Vagina (tissue), 2 donors: ENCODE data around the gene SPATA6. TPM values are rescaled to one million over a fixed set of nuclear protein-coding genes. Genes with fewer than 3 reads are reported as not detected.

Source experiments
- DNase-seq, 2 donors: peaks; one replicate each; pipeline ENCODE4 v3.0.0-alpha.2; 2017; ENCODE audit errors: extremely low spot score in 2 of 2
- H3K27ac ChIP-seq: fragments of 200-600 bp; sonication (generic); one replicate; pipeline ENCODE4 v1.5.1; 2019
- H3K27me3 ChIP-seq: fragments of 200-600 bp; sonication (generic); one replicate; pipeline ENCODE4 v1.5.1; 2019
- H3K36me3 ChIP-seq, 2 donors: fragments of 200-600 bp; sonication (generic); one replicate each; pipeline ENCODE4 v1.5.1; 2017 to 2019
- H3K4me1 ChIP-seq: fragments of 200-600 bp; sonication (generic); one replicate; pipeline ENCODE4 v1.5.1; 2019
- H3K4me3 ChIP-seq, 2 donors: fragments of 200-600 bp; sonication (generic); 1 replicate in 1 of 2; 2 replicates in 1 of 2; pipeline ENCODE4 v1.5.1; 2016 to 2019
- H3K9me3 ChIP-seq: fragments of 200-600 bp; sonication (generic); one replicate; pipeline ENCODE4 v1.5.1; 2019
- POLR2A ChIP-seq, 2 donors: fragments of 450-650 bp; IDR thresholded peaks; one replicate each; pipeline ENCODE4 v1.6.1; 2017; ENCODE audit warnings: antibody characterized with exemption in 2 of 2, mild to moderate bottlenecking in 2 of 2, moderate library complexity in 2 of 2
- POLR2AphosphoS5 ChIP-seq, 2 donors: sonication (generic); formaldehyde crosslinking; IDR thresholded peaks; one replicate each; pipeline ENCODE4 v1.9.0; 2017; ENCODE audit warnings: antibody characterized with exemption in 2 of 2, mild to moderate bottlenecking in 2 of 2, low read depth in 1 of 2; ENCODE audit not compliant: insufficient read depth in 1 of 2
- intact Hi-C: fragments of 100-400 bp; cut with DNase I; formaldehyde crosslinking; loops from one replicate; pipeline ENCODE4 v1.15.1; 2023
- total RNA-seq: library from RNA; depleted of rRNA; stranded (reverse); fragments of >200 nt; gene quantifications from one replicate; pipeline ENCODE4 v1.2.3, GENCODE V29; 2016
- TF ChIP-seq, protein P1 (sequence below), 3 experiments: fragments of 450-650 bp in 2 of 3; fragments of 200-600 bp in 1 of 3; sonication (generic) in 1 of 3; IDR thresholded peaks; one replicate each; pipeline ENCODE4 v1.5.1; 2017 to 2019; ENCODE audit warnings: antibody characterized with exemption in 3 of 3, mild to moderate bottlenecking in 2 of 3, moderate library complexity in 2 of 3

The SPATA6 gene
- total RNA-seq, 1 donor from 2014 or later, result 30.4 TPM

DNA sequence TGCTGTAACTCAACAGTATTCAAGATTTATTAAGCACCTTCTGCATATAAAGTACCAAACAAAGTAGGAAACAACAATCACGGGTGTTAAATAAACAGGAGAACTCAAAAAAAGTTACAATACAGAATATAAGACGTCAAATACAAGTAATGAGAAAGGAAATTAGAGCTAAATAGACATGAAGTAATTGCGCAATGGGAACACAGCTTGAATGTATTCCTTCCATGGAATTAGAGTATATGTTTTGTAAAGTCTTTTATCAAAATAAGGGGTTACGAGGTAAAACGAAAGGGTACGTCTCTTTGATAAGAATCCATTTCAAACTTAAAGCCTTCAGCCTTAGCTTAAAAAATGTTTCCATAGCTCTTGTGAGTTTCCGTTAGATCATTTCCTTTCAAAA is 109.1 kb downstream of the SPATA6 start:
- Histone ChIP-seq H3K9me3 (no peaks in the 10 kb centered on the region), H3K36me3 (no peaks in the 10 kb centered on the region), H3K4me3 (no peak overlapping the region), H3K4me1 (no peaks in the 10 kb centered on the region), H3K27me3 (no peaks in the 10 kb centered on the region), H3K27ac (no peak overlapping the region)
- no peak for TF ChIP-seq POLR2AphosphoS5 (IDR thresholded peaks at IDR 0.05; ENCODE audit: insufficient read depth in 1 of 2, low read depth in 1 of 2)
- TF ChIP-seq POLR2A (IDR thresholded peaks at IDR 0.05), result no peak
- TF ChIP-seq, protein P1, sequence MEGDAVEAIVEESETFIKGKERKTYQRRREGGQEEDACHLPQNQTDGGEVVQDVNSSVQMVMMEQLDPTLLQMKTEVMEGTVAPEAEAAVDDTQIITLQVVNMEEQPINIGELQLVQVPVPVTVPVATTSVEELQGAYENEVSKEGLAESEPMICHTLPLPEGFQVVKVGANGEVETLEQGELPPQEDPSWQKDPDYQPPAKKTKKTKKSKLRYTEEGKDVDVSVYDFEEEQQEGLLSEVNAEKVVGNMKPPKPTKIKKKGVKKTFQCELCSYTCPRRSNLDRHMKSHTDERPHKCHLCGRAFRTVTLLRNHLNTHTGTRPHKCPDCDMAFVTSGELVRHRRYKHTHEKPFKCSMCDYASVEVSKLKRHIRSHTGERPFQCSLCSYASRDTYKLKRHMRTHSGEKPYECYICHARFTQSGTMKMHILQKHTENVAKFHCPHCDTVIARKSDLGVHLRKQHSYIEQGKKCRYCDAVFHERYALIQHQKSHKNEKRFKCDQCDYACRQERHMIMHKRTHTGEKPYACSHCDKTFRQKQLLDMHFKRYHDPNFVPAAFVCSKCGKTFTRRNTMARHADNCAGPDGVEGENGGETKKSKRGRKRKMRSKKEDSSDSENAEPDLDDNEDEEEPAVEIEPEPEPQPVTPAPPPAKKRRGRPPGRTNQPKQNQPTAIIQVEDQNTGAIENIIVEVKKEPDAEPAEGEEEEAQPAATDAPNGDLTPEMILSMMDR (IDR thresholded peaks at IDR 0.05), result no peak
- DNase-seq, result no peak
- intact Hi-C loops, result no loop called here

DNA sequence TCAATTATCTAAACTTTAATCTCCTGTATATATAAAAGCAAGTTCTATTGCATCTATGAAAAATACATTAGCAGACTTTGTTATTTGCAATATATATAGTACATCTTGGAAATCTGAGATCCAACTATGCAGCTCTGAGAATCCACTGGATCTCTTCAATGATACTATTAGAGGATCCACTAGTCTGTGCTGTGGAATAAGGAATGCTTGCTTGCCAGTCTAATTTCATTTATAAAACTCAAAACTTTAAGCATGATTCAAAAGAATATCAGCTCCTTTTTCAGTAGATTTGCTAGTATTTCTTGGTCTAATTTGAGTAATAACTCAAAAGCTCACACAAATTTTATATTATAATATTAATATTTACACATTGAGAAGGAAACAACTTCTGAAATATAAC is 115.1 kb downstream of the SPATA6 start:
- Histone ChIP-seq H3K27me3 (no peaks in the 10 kb centered on the region), H3K27ac (no peak overlapping the region), H3K9me3 (no peaks in the 10 kb centered on the region), H3K4me3 (no peak overlapping the region), H3K4me1 (no peaks in the 10 kb centered on the region), H3K36me3 (no peaks in the 10 kb centered on the region)
- intact Hi-C loops, result no loop called here
- TF ChIP-seq POLR2A (IDR thresholded peaks at IDR 0.05) (no peak), POLR2AphosphoS5 (IDR thresholded peaks at IDR 0.05; ENCODE audit: insufficient read depth in 1 of 2, low read depth in 1 of 2) (no peak)
- TF ChIP-seq, protein P1 (IDR thresholded peaks at IDR 0.05), result no peak
- DNase-seq, result no peak

DNA sequence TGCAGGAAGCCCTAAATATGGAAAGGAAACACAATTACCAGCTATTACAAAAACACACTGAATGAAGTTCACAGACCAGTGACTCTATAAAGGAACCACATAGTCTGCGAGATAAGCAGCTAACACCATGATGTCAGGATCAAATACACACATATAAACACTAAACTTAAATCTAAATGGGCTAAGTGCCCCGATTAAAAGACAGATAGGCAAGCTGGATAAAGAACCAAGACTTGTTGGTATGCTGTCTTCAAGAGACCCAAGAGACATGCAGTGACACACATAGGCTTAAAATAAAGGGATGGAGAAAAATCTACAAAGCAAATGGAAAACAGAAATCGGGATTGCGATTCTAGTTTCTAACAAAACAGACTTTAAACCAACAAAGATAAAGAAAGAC is 127.6 kb downstream of the SPATA6 start:
- Histone ChIP-seq H3K9me3 (peaks cover 8% of the 10 kb centered on the region), H3K4me1 (no peaks in the 10 kb centered on the region), H3K4me3 (no peak overlapping the region), H3K27me3 (no peaks in the 10 kb centered on the region), H3K27ac (no peak overlapping the region), H3K36me3 (no peaks in the 10 kb centered on the region)
- TF ChIP-seq, protein P1 (IDR thresholded peaks at IDR 0.05), result no peak
- no peak for TF ChIP-seq POLR2AphosphoS5 (IDR thresholded peaks at IDR 0.05; ENCODE audit: insufficient read depth in 1 of 2, low read depth in 1 of 2)
- no peak for TF ChIP-seq POLR2A (IDR thresholded peaks at IDR 0.05)
- intact Hi-C loops, result no loop called here
- no peak for DNase-seq

DNA sequence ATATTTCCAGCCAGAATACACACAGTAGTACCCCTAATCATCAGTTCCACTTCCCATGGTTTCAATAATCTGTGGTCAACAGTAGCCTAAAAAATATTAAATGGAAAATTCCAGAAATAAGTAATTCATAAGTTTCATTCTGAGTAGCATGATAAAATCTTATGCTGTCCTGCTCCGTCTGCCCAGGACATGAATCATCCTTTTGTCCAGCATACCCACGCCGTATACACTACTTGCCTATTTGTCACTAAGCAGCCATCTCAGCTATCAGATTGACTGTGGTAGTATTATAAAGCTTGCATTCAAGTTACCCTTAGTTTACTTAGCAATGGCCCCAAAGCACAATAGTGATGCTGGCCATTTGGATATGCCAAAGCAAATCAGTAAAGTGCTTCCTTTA is 130.8 kb downstream of the SPATA6 start:
- Histone ChIP-seq H3K4me1 (no peaks in the 10 kb centered on the region), H3K4me3 (no peak overlapping the region), H3K27me3 (no peaks in the 10 kb centered on the region), H3K36me3 (no peaks in the 10 kb centered on the region), H3K27ac (no peak overlapping the region), H3K9me3 (peaks cover 8% of the 10 kb centered on the region)
- DNase-seq, result no peak
- intact Hi-C loops, result no loop called here
- TF ChIP-seq, protein P1 (IDR thresholded peaks at IDR 0.05), result no peak
- TF ChIP-seq POLR2AphosphoS5 (IDR thresholded peaks at IDR 0.05; ENCODE audit: insufficient read depth in 1 of 2, low read depth in 1 of 2) (no peak), POLR2A (IDR thresholded peaks at IDR 0.05) (no peak)

DNA sequence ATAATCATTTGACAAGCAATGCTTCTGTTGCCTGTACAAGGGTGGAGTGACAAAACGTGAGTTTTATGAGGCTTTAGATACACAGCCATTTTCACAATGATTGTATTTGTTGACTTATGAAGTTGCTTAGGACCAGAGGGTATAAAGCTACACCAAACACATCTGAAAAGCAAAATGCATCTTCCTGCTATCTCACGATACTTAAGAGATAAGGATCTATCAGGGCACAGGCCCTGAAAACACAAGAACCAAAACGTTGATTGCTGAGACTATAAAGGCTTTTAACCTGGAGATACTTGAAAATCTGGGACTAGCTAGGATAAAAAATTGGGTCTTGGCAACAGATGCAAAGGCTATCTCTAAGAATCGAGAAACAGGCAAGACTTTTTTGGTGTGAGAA is 133.7 kb downstream of the SPATA6 start:
- no peak for TF ChIP-seq POLR2A (IDR thresholded peaks at IDR 0.05)
- TF ChIP-seq POLR2AphosphoS5 (IDR thresholded peaks at IDR 0.05; ENCODE audit: insufficient read depth in 1 of 2, low read depth in 1 of 2), result no peak
- TF ChIP-seq, protein P1 (IDR thresholded peaks at IDR 0.05), result no peak
- no peaks in the 10 kb centered on the region for H3K27me3 ChIP-seq
- intact Hi-C loops, result no loop called here
- H3K4me1 ChIP-seq, result no peaks in the 10 kb centered on the region
- H3K4me3 ChIP-seq, result no peak overlapping the region
- no peak for DNase-seq
- no peak overlapping the region for H3K27ac ChIP-seq
- peaks cover 0 to under 1% of the 10 kb centered on the region in 2 donors for H3K36me3 ChIP-seq
- H3K9me3 ChIP-seq, result no peaks in the 10 kb centered on the region
